ENCODE data around the gene KCNG3. TPM values are rescaled to one million over a fixed set of nuclear protein-coding genes. Genes with fewer than 3 reads are reported as not detected.

Gene KCNG3
- total and polyA plus RNA-seq, 2 donors from 2014 or later, result 0.19 to 0.88 TPM

DNA sequence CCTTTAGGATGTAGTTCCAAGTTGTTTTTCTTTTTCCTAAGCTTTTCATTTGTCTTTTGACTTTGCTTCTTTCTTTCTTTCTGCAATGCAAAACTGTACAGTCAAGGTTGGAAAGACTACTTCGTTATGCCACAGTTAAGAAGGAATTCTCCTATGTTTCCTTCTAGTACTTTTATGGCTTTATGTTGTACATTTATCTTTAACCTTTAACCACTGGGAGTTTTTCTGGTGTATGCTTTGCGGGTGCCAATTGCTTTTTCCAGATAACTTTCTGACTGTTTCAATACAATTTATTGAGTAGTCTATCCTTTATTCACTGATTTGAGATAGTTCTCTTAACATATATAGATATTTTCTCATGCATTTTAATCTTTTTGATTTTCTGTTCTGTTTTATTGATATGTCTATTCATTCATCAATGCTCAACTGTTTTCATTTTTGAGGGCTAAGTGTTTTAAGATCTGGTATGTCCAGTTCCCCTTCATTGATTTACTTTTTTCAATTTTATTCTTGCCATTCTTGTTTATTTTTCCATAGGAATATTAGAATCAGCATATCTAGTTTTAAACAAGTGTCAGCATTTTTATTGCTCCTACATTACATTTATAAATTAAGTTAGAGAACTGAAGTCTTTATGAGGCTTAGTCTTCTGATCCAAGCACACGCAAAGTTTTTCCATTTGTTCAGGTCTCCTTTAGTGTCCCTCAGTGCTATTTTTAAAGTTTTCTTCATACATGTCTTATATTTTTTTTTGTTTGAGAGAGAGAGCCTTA, 82.9 kb downstream of the KCNG3 start:
- DNase-seq (no peak), FAIRE-seq (no peak)
- peaks cover 0 to 8% (median 3%) of the 10 kb centered on the region in 3 donors for H3K9me3 ChIP-seq (ENCODE audit: control insufficient read depth in 2 of 3, insufficient read depth in 1 of 3, low read length in 3 of 3)
- no peaks in the 10 kb centered on the region for H3K36me3 ChIP-seq (ENCODE audit: control insufficient read depth in 2 of 3, insufficient read depth in 3 of 3, low read length in 3 of 3)
- no peaks in the 10 kb centered on the region for H3K4me1 ChIP-seq (ENCODE audit: control insufficient read depth in 2 of 3, insufficient read depth in 2 of 3, low read depth in 1 of 3, low read length in 3 of 3)
- no peak overlapping the region for H3K27ac ChIP-seq (ENCODE audit: low read depth in 2 of 2, low read length in 2 of 2)
- H3K27me3 ChIP-seq (ENCODE audit: control insufficient read depth, insufficient read depth, low read length), result no peaks in the 10 kb centered on the region
- no peak overlapping the region for H3K9ac ChIP-seq (ENCODE audit: low read length in 3 of 3)
- intact Hi-C loops (cut with DNase I), result no loop called here
- TF ChIP-seq, protein P1, sequence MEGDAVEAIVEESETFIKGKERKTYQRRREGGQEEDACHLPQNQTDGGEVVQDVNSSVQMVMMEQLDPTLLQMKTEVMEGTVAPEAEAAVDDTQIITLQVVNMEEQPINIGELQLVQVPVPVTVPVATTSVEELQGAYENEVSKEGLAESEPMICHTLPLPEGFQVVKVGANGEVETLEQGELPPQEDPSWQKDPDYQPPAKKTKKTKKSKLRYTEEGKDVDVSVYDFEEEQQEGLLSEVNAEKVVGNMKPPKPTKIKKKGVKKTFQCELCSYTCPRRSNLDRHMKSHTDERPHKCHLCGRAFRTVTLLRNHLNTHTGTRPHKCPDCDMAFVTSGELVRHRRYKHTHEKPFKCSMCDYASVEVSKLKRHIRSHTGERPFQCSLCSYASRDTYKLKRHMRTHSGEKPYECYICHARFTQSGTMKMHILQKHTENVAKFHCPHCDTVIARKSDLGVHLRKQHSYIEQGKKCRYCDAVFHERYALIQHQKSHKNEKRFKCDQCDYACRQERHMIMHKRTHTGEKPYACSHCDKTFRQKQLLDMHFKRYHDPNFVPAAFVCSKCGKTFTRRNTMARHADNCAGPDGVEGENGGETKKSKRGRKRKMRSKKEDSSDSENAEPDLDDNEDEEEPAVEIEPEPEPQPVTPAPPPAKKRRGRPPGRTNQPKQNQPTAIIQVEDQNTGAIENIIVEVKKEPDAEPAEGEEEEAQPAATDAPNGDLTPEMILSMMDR (IDR thresholded peaks at IDR 0.05; ENCODE audit: borderline replicate concordance, extremely low read depth, insufficient read depth), result no peak
- H3K4me3 ChIP-seq (ENCODE audit: low read length in 3 of 3), result no peak overlapping the region

DNA sequence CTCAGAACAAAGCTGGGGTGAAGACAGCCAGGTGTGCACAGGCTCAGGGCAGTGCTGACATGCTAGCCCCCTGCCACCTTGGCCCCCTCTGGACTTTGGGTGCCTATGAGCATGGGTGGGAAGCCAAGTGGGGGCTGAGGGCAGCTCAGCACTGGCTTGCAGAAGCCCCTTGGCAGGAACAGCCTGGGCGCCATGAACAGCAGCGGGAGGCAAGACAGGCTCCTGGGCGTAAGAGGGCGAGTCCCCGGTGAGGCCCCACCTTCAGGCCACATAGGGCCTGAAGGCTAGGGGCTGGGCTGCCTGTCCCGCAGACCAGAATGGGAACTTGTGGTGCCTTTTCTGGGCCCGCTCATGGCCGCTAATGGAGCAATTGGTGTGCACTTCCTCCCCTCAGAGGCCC, 85.8 kb downstream of the KCNG3 start:
- no peaks in the 10 kb centered on the region for H3K9me3 ChIP-seq (ENCODE audit: control insufficient read depth in 2 of 3, insufficient read depth in 1 of 3, low read length in 3 of 3)
- FAIRE-seq (no peak), DNase-seq (no peak)
- H3K36me3 ChIP-seq (ENCODE audit: control insufficient read depth in 2 of 3, insufficient read depth in 3 of 3, low read length in 3 of 3), result no peaks in the 10 kb centered on the region
- no peak overlapping the region for H3K9ac ChIP-seq (ENCODE audit: low read length in 3 of 3)
- no peak overlapping the region for H3K4me3 ChIP-seq (ENCODE audit: low read length in 3 of 3)
- TF ChIP-seq, protein P1 (IDR thresholded peaks at IDR 0.05; ENCODE audit: borderline replicate concordance, extremely low read depth, insufficient read depth), result no peak
- no peaks in the 10 kb centered on the region for H3K27me3 ChIP-seq (ENCODE audit: control insufficient read depth, insufficient read depth, low read length)
- intact Hi-C loops (cut with DNase I), result no loop called here
- H3K27ac ChIP-seq (ENCODE audit: low read depth in 2 of 2, low read length in 2 of 2), result no peak overlapping the region
- H3K4me1 ChIP-seq (ENCODE audit: control insufficient read depth in 2 of 3, insufficient read depth in 2 of 3, low read depth in 1 of 3, low read length in 3 of 3), result no peaks in the 10 kb centered on the region

DNA sequence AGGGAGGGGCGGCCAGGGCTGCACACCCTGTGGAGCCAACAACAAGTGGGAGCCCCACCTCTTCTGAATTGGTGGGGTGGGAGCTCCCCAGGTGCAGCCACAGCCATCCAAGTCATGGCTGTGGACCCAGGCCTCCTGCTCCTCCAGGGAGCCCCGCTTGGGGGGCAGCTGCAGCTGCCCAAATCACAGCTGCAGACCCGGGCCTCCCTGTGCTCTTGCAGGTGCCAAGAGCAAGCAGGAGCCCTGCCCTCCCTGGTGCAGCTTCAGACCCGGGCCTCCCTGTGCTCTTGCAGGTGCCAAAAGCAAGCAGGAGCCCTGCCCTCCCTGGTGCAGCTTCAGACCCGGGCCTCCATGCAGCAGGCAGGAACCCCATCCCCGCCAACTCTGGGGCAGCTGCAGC, 86.3 kb downstream of the KCNG3 start:
- no peak for FAIRE-seq
- intact Hi-C loops (cut with DNase I), result no loop called here

More for the DNA sequence above, 86.3 kb downstream of the KCNG3 start:
- no peaks in the 10 kb centered on the region for H3K27me3 ChIP-seq (ENCODE audit: control insufficient read depth, insufficient read depth, low read length)
- no peak overlapping the region for H3K9ac ChIP-seq (ENCODE audit: low read length in 3 of 3)
- DNase-seq, result no peak
- H3K4me3 ChIP-seq (ENCODE audit: low read length in 3 of 3), result no peak overlapping the region
- no peaks in the 10 kb centered on the region for H3K36me3 ChIP-seq (ENCODE audit: control insufficient read depth in 2 of 3, insufficient read depth in 3 of 3, low read length in 3 of 3)
- TF ChIP-seq, protein P1 (IDR thresholded peaks at IDR 0.05; ENCODE audit: borderline replicate concordance, extremely low read depth, insufficient read depth), result no peak
- no peaks in the 10 kb centered on the region for H3K9me3 ChIP-seq (ENCODE audit: control insufficient read depth in 2 of 3, insufficient read depth in 1 of 3, low read length in 3 of 3)
- H3K27ac ChIP-seq (ENCODE audit: low read depth in 2 of 2, low read length in 2 of 2), result no peak overlapping the region
- H3K4me1 ChIP-seq (ENCODE audit: control insufficient read depth in 2 of 3, insufficient read depth in 2 of 3, low read depth in 1 of 3, low read length in 3 of 3), result no peaks in the 10 kb centered on the region

Data from kidney (tissue), 14 donors.